HL-60 (cell line): Measurements from ENCODE around the gene RILPL1.

ENCODE experiments used
- CTCF ChIP-seq: IDR thresholded peaks from one replicate; pipeline ENCODE4 v1.5.1; 2011; ENCODE audit warnings: low read length, control low read depth, inconsistent platforms; ENCODE audit not compliant: insufficient read depth
- POLR2AphosphoS5 ChIP-seq: IDR thresholded peaks from 2 replicates; pipeline ENCODE4 v1.6.1; 2012; ENCODE audit warnings: low read depth

GRCh38 chr12:123445388-123446332 is 87.9 kb downstream of the RILPL1 start:
- TF ChIP-seq CTCF (no peak), POLR2AphosphoS5 (no peak)
